Cortex of kidney (tissue), 1 donor: ENCODE measurements around the gene ZNF805.
"Not testable (repeated sequence)": the region's sequence is repeated elsewhere in the genome, so short reads cannot be mapped to it uniquely, and the experiment has no call there.

Source experiments
- DNase-seq: peaks from one replicate; lab custom pipeline; 2025; lab: John Stamatoyannopoulos, UW

Gene ZNF805

DNA sequence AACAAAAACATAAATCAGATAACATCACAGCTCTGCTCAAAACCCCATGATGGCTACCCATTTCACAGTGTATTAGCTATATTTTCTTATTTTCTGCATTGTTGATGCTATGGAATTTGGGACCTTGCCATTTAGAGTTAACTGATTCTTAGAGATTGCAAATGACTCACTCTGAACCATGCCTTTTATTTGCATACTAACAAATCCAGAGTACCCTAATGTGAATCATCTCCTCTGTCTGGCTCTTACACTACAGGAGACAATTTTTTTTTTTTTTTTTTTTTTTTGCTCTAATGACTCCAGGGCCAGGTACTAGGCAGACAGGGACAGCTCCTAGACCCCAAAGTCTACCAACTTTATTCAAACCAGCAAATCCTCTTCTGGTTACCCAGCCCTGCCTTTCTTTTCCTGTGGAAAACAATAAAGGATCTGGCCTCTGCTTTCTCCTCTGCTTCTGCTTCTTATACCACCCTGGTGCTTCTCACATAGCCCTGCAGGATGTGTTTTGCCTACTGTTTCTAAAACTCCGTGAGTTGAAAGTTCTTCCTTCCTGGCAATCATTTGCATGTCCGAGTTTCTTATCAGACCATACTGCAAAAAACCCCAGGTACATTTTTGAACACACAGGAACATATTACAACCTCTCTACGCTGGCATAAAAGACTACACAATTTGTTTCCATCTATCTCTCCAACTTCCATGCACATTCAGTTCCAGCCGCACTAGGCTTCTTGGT lies 29.3 kb downstream of the ZNF805 start:
- DNase-seq, result no peak

DNA sequence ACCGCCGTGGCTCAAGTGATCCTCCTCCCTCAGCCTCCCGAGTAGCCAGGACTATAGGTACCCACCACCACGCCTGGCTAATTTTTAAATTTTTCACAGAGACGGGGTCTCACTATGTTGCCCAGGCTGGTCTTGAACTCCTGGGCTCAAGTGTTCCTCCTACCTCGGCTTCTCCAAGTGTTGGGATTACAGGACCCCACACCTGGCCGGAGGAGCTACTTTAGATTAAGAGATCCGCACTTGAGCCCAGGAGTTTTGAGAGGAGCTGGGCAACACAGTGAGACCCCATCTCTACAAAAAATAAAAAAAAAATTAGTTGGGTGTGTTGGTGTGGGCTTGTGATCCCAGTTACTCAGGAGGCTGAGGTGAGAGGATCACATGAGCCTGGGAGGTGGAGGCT lies 30.8 kb downstream of the ZNF805 start:
- DNase-seq, result no peak

DNA sequence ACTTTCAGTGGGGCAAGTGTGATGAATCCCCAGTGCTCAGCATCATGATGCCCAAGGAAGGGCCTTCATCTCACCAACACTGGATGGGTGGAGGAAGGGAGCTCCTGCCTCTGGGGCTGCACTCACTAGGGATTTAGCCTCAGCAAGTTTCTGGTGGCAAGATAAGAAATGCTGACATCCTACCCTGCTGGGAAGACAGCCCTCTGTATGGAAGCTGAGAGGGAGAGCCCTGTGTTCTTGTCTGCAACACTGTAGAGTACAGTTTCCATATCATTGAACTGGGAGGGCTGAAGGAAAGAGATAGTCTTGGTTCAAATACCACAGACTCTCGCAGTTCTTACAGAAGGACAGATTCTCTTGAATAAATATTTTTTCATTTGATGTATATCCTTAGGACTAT lies 32.6 kb downstream of the ZNF805 start:
- no peak for DNase-seq

DNA sequence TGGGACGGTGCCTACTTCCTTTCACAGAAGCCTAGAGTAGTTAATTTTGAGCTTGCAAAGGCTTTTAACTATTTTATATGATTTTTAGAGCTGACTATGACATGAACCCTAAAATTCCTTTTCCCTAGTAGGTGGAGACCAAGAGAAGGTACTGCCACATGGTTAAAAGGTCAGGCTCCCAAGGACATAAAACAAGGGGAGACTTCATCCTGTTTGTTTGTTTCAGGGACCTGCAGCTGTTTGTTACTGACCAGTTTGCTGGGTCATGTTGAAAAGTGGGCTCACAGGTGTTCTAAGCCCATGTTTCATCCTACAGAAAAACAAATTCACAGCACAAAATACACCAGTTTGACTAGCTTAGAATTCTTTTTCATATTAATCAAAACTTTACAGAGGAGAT lies 36.0 kb downstream of the ZNF805 start:
- no peak for DNase-seq

DNA sequence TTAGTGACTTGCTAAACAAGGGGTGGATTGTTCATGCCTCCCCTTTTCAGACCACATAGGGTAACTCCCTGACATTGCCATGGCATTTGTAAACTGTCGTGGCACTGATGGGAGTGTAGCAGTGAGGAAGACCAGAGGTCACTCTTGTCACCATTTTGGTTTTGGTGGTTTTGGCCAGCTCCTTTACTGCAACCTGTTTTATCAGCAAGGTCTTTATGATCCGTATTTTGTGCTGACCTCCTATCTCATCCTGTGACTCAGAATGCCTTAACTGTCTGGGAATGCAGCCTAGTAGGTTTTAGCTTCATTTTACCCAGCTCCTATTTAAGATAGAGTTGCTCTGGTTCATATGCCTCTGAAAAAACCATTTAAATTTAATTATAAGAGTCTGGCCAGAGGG lies 38.0 kb downstream of the ZNF805 start:
- DNase-seq, result not testable (repeated sequence)

DNA sequence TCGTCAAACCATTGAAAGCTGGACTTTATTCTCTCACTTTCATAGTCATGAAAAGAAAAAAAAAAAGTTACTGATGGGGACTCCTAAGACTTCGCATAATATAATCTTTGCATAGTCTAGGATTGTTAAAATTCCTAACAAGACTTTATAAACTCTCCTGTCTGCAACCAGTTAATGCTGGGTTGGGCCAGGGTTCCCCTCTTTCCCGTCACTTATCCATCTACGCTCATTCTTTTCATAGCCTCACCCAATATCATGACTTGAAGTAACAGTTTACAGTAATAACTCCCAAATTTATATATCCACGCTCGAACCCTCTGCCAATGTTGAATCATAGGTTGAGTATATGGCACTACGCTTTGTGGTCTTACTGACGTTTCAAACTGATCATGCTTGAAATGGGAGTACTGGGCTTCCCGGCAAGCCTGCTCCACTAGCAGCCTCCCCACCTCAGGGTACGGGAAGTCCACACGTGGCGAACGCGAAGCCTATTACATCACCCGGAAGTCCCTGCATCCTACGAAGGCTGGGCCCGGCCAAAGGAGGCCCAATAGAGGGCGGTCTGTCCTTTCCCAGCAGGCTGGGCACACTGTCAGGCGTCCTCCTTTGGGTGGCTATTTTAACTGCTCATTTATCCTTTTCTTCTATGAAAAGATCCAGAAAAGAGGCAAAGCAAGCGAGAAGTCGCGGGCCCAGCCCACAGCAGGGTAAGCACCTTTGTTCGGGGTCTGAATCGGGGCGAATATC lies 39.2 kb downstream of the ZNF805 start:
- no peak for DNase-seq

DNA sequence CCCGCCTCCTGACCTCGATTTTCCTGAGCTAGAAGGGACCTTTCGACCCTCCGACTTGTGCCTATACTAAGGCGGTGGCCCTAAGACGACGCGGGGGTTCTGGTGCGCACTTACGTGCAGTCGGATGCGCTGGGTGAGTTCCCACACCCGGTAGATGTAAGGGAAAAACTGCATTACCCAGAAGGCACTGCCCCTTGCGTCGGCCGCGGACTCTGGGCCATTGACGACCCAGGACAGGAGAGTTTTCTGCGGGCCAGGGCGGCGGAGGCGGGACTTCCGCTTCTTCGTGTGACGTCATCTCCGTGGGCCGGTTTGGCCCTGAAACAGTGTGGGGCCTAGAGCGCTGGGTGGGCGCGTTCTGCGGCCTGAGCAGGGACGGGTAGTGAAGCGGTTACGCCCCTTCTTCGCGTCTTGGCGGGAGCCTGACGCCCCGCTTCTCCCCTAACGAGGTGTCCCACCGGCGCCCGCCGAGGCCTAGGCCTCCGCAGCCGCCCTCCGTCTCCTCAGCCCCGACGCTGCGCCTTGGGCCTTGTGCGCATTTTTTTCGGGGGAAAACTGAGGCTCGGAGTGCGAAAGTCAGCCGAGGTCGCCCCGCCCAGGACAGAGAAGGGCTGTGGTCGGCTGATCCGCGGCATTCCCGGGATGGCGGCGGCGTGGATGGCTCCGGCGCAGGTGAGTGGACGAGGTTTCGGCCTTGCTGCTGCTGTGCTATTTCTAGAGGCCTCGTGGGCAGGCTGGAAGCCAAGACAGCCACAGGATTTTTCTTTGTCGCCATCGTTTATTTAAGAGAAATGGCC lies 39.9 kb downstream of the ZNF805 start, which contains the start of gene ZNF460:
Gene ZNF460, plus strand, starts transcription at position 321 of the 797 bp plus-strand sequence. Its CDS starts 322 bp downstream, at position 643.
- DNase-seq, result peak; percentile 85

DNA sequence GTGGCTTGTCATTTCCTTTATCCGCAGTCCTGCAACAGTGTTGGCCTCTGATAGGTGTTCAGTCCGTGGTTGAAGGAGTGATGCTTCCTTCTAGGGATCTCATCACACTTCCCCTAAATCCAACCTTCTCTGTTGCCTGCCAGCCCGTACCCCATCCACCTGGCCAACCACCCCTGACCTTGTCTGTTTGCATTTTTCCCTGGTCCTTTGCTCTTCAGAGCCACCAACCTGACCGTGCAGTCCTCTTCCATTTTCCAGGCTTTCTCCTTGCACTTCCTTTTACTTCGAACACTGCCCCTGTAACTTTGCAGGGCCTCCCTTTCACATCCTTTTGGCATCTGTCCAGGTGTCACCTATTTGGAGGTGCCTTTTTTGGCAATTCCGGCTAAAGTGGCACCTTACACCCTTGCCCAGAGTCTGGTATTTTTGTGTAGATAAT lies 40.5 kb downstream of the ZNF805 start:
- DNase-seq, result no peak

DNA sequence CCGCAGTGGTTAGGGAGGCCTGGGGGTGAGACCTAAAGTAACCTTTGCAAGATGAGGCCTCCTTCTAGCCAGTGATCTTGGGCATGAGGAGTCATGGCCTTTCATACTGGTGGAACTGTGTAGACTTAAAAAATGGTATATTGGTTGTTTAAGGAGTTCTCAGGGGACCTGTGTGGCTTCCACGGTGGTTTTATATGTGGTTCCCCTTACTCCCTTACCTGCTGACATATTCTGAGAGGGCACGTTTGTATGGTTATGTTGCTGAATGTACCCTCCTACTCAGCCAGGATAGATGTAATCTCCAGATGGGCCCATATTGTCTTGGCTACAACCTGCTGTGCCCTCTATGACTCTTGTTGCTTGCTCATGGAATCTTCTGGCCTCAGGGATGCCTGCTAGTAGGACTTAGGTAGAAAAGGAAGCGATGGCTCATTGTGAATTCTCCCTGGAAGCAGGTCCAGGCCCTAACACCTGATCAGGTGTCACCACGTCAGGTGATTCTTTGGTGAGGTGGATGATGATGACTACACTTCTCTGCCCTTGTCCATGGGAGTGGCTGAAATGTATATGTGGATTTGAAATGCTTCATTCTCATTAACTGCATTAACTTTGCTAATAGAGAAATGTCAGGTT lies 41.7 kb downstream of the ZNF805 start:
- no peak for DNase-seq

DNA sequence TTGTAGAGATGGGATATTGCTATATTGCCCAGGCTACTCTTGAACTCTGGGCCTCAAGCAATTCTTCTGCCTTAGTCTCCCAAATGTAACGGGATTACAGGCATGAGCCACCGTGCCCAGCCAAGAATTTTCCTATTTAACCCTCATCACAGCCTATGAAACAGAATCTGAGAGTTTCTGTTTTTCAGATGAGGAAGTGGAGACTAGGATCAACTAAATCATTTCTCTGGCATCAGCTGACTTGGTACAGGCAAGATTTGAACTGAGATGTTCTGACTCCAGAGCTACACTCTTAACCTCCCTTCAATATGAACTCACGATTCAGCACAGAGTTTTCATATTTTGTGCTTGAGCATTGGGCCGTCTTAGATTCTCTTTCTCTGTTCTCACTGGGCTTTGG lies 47.9 kb downstream of the ZNF805 start:
- no peak for DNase-seq

DNA sequence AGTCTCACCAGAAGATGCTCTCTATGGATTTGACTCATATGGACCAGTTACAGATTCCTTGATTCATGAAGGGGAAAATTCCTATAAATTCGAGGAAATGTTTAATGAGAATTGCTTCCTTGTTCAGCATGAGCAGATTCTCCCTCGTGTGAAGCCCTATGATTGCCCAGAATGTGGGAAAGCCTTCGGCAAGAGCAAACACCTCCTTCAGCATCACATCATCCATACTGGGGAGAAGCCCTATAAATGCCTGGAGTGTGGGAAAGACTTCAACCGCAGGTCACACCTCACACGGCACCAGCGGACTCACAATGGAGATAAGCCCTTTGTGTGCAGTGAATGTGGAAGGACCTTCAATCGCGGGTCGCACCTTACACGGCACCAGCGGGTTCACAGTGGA lies 50.5 kb downstream of the ZNF805 start:
- DNase-seq, result no peak

DNA sequence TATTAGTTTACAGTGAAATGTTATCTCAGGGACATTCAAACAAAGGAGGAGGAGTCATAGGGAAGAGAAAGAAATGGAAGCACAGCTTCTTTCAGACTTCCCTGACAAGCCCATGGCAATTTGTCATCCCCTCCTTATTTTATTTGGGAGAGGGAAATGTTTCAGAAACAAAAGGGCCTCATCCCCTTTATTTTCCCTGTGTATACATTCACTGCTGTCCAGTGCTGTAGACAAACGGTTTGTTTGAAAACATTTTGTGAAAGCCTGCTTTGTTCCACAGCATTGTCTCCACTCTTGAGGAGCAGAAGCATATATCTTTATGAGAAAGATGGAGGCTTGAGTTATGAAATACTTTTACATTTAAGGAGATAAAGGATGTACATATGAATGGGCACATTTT lies 52.1 kb downstream of the ZNF805 start:
- DNase-seq, result no peak

DNA sequence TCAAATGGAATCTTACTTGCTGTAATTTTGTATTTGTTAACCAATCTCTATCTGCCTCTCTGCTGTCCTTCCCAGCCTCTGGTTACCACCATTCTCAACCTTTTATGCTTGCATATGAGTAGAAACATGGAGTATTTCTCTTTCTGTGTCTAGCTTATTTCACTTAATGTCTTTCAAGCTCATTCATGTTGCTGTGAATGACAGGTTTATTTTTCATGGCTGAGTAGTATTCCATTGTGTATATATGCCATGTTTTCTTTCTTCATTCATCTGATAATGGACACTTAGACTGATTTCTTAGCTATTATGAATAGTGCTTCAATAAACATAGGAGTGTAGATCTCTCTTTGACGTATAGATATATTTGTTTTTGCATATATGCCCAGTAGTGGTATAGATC lies 53.3 kb downstream of the ZNF805 start:
- DNase-seq, result no peak

DNA sequence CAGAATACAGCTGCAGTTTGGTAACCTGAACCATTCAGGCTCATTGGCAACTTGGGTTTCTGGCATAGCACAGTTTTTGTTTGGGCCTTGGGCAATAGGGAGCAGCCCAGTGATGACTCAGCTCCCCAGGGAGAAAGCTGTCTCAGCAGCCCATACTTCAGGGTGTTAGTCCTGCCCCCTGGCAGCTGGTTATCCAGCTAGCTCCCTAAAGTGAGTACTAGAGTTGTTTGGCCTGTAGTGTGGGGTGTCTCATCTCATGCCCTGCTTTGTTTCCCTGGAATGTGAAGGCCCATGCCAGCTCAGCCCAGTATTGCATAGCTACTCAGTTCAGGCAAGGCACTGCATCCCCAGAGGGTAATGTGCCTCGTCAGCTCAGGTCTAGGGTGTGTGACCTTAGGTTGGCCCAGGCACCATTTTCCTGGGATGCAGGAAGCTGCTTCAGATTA lies 61.6 kb downstream of the ZNF805 start:
- no peak for DNase-seq

DNA sequence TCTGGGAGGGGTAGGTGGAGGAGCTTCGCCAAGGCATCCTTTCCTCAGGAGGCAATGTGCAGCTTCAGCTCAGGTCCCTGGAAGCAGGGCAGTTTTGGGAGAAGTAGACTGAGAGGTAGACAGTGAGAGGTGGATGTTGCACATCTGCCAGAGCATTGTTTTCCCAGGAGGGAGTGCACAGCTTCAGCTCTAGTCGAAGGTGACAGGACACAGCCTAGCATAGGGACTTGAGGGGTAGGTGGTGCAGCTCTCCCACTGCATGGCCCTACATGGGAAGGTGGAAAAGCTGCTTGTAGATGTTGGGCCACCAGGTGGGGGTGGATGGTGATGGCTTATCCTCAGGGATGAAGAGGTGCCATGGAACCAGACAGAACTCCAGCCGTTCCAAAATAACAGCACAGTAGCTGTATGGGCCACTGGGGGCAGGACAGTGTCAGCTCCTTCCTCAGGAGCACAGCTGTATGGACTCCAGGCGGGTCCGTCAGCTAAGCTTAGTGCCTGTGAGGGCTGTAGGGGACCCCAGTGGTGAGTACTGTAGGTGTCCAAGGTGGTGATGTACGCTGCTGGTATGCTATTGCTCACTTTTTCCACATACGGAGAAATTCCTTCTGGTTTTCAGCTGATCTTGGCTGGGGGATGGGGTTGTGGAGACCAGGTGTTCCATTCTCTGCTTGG lies 62.4 kb downstream of the ZNF805 start:
- DNase-seq, result no peak
